GM10847 (cell line): Measurements from ENCODE around the gene UHRF1.

Experiments used
- POLR2A ChIP-seq: IDR thresholded peaks from 2 replicates; pipeline ENCODE4 v1.6.1; 2011; ENCODE audit not compliant: insufficient read length; ENCODE audit errors: extremely low read depth

Gene UHRF1

DNA sequence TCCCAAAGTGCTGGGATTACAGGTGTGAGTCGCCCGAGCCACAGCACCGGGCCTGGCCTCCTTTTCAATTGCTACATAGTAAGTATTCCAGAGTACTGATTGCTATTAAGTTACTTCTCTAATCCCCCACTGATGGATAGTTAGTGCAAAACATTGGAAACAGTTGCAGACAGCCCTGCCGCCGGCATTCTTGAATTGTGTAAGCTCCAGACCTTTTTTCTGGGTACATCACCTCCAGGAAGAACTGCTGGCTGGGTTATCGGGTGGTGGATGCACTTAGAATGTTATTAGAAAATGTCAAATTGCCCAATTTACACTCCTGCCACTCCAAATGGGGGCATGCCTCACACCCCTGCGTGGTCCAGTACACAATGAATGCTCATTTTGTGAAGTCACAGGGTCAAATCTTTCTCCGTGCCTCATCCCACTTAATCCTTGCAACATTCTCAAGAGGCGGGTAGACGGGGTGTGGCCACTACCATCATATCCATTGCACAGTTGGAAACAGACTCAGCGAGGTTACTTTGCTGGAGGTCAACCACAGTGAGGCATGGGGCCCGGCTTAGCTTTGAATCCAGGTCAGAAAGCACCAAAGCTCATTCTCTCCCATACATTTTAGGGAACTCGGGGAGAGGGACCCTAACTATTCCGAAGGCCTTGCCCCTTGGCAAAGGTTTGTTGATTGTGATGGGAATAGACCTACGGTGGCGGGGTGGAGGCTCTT is 58.6 kb downstream of the UHRF1 start:
- no peak for TF ChIP-seq POLR2A

DNA sequence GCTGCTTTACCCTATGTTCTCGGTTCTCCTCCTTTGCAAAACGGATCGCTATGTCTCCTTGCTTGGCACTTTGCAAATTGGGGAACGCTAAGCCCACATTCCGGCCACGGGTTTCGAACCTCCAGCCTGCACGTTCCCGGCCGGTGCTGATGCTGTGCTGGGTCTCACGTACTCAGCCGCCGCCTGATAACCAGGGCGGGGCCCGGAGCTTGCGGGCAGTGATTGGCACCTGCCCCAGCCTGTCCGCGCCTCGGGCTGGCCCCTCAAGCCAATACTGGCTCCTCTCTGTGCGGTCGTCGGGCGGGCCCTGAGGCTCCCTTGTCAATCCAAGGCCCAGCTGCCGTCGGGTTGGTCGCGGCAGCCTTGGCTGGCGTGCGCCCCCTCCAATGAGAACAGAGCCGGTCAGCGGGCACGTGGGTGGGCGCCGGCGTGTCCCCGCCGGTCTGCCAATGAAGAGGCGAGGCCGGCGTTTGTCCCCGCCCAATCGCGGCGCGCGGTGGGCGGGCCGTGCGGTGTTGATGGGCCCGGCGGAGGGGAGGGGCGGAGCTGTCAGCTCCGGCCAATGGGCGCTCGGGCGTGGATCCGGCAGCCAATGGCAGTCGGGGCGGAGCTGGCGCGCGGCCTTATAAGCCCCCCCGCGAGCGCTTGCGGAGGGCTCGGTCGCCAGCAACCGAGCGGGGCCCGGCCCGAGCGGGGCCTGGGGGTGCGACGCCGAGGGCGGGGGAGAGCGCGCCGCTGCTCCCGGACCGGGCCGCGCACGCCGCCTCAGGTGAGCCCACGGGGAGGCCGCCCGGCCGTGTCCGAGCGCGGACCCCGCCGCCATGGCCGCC is 59.4 kb downstream of the UHRF1 start, which contains the start of gene KDM4B:
KDM4B (plus strand) TSS at position 652 of the 830 bp plus-strand sequence. CDS start 63,778 bp downstream, outside the sequence.
- peak; percentile 90 for TF ChIP-seq POLR2A

DNA sequence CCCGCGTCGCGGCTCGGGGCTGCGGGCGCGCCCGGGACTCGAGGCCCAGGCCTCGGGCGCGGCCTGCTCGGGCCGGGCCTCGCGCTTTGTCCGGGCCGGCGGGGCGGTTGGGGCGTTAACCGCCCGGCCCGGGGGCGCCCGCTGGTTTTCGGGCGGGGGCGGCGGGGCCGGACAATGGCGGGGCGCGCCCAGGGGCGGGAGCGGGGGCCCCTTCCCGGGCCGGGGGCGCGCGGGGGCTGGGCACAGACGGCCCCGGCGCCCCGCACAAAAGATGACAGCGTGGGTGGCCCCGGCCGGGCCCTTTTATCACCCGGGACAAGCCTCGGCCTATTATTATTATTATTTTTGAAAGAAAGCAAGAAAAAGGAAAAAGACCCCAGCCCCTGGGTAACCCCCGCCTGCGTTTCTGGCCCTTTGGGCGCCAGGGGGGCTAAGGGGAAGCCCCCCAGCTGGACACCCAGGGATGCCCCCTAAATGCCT is 60.0 kb downstream of the UHRF1 start:
- TF ChIP-seq POLR2A: no peak

DNA sequence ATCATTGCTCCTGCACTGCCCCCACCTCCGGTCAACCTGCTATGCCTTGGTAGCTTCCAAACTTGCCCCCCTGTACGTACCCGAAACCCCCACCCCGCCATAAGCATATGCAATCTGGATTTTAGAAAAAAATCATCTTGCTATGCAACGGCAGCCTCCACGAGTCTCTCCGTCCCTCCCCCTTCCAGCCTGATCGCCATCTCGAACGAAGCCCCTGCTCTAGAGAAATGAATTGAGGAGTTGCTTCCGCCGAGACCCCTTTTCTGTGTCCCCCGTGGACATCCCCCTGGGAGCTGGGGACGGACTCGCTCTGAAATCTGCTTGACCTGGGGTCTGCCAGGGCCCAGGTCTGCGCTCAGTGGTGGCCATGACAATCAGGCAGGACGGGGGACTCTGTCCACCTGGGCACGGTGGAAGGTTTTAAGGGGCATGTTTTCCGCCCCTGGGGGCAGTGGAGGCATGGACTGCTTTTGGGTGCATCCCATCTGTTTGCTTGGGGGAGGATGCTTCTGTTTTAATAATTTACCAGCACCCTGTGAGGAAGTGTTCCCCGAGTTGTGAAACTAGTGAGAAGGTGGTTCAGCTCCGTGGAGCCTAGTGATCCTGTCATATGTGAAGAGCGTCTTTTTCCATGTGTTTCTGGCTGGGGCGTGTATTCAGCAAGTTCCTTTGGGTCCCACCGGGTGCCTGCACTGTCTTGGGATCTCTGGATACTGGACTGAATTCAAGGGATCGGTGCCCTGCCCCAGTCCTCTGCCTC is 60.7 kb downstream of the UHRF1 start:
- TF ChIP-seq POLR2A: no peak

DNA sequence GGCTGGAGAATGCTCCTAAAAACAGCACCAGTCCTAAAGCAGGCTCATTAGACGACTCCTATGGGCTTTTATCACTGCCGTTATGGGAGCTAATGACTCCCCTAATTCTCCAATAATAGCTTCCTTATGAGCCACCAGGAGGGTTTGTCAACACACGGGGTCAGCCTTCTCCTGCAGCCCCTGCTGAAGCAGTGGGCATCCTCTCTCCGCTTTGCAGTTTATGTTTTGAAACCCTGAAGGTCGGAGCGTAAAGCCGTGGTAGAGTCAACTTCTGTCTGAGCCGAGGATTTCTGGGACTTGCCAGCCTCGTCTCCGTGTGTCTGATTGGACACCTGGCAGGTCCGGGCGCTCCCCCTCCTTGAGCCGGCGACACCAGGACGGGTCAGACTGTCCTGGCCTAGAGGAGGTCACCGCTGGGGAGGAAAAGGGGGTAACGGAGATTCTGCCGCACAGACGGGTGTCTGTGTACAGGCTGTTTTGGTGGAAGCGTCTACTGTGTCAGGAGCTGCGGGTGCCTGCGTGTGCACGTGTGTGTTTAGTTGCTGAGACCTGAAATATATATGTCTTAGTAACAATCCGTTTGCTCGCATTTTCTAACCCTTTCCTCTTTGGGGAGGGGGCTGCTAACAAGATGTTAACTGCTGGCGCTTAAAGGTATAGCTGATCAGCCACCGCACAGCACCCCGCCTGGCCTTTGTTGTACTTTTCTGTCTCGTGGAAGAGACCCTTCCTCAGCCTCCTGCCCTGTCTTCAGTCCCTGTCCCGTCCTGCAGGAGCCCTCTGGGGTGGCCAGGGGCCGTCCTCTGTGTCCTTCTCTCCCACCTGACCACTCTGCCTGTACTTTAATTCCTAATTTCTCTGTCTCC is 61.5 kb downstream of the UHRF1 start:
- TF ChIP-seq POLR2A: no peak

DNA sequence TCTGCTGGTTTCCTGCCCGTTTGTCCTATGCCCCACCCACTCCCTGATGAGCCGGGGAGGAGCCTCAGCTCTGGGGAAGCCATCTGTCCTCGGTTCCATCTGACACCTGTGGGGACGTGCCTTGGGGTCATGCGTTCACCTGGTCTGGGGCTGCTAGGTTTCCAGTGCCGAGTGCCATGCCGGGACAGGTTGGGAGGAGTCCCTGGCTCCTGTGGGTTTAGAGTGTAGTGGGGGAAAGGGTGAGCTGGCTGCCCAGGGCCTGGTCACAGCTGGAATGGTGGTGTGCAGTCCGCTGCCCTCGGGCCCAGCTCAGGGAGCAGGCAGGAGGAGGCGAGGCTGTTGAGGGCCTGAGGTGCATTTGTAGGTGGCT is 62.1 kb downstream of the UHRF1 start:
- TF ChIP-seq POLR2A: no peak

DNA sequence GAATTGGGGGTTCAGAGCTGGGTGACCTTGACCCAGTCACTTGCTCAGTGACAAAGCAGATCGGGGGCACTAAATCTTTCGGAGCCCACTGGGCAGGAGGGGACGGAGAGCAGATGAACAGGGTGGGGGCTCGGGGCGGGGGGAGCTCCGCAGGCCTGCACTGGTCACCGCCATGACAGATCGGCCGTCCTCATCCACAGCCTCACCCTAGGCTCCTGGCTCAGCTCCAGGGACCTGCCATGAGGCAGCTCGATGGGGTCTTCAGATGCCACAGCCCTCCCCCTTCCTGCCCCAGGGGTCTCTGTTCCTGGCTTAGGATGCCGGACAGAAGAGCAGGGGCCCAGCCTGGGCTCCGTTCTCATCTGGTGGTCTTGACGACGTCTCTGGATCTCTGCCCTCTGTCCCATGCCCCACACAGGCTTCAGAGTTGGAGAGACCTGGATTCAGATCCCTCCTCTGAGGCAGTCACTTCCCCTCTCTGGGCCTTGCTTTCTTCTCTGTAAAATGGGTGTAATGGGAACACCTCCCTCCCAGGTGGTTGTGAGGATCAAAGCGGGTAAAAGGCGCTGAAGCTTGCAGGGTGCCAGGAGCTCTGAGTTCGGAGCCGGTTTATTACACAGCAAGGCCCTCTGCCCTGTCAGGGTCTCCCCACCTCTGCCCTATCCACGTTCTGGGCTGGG is 62.7 kb downstream of the UHRF1 start:
- no peak for TF ChIP-seq POLR2A

DNA sequence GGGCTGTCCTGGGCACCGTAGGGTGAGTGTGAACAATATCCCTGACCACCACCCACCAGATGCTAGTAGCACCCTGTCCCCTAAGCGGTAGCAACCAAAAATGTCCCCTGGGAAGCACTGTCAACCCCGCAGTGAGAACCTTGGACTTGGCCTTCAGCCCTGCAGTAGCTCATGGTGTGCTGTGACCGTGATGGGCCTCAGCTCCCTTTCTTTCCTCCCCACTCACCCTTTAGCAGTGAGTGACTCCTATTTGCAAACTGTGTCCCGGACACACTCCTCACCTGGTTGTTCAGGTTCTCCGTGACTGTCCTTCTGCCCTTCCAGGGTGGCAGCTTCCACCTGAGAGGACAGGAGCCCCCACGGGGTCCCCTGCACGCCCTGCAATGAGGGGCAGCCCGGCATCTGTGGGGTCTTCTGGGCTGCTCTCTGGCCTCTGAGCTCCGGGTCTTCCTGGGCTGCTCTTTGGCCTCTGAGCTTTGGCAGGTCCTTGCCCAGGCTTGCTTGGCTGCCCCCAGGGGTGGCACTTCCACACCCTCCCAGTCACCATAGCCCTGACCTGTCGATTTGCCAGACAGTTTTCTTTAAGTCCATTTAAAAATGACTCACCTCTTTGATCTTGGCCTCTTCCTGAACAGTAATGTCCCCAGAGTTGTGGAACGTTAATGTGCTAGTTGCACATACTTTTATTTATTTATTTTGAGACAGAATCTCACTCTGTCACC is 63.4 kb downstream of the UHRF1 start:
- TF ChIP-seq POLR2A: no peak

DNA sequence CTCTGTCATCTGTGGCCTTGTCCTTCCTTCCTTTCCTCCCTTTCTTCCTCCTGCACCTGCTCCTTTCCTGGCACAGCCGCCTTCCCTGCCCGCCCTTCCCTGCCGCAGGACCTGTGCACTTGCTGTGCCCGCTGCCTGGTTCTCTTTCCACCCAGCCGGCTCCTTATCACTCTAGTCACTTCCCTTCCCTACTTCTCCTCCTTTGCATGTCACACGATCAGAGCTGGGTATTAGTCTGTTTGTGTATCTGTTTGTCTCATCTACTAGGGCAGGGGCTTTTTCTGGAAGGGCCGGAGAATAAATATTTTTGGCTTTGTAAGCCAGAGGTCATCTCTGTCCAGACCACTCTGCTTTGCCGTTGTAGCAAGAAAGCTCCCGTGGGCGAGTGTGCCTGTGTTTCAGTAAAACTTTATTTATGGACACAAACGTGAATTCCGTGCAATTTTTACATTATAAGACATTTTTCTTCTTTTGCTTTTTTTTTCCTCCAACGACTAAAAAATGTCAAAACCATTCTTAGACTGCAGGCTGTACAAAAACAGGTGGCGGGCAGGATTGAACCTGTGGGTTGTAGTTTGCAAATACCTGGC is 65.7 kb downstream of the UHRF1 start:
- no peak for TF ChIP-seq POLR2A

DNA sequence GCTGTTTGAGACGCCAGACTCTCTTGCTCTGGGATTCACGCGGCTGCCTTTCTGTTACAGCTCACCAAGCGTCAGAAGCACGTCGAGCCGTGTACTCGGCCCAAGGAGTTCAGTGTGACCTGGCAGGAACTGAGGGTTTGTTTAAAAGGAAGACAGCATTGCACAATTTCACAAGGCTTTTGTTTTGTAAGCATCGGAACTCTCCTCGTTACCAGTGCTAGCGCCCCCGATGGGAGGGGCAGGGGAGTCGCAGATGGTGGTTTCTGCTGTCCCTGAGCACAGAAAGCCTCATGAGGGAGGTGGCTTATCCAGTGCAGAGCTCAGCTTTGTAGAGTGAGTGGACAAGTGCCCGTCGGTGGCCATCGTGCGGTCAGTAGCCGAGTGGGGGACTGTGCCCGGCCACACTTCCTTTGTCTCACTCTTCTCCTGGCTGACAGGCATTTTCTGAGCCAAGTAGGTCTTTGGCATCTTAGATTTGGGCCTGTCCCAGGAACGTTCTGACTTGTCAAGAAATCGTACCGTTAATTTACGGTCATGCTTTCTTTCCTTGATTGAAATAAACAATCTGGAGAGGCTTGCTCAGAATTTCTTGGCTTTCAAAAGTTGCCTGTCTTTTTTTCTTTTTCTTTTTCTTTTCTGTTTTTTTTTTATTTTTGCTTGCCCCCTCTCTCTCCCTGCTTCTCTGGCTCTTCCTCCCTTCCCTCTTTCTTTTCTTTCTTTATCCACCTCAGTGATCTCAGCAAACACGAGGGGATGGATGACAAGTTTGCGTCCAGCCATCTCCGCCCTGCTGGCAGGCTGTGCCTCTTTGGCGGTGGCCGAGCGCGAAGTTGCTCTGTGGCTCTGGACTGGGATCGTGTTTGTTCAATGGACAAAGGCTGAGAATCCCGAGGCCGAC is 67.3 kb downstream of the UHRF1 start:
- TF ChIP-seq POLR2A: no peak

DNA sequence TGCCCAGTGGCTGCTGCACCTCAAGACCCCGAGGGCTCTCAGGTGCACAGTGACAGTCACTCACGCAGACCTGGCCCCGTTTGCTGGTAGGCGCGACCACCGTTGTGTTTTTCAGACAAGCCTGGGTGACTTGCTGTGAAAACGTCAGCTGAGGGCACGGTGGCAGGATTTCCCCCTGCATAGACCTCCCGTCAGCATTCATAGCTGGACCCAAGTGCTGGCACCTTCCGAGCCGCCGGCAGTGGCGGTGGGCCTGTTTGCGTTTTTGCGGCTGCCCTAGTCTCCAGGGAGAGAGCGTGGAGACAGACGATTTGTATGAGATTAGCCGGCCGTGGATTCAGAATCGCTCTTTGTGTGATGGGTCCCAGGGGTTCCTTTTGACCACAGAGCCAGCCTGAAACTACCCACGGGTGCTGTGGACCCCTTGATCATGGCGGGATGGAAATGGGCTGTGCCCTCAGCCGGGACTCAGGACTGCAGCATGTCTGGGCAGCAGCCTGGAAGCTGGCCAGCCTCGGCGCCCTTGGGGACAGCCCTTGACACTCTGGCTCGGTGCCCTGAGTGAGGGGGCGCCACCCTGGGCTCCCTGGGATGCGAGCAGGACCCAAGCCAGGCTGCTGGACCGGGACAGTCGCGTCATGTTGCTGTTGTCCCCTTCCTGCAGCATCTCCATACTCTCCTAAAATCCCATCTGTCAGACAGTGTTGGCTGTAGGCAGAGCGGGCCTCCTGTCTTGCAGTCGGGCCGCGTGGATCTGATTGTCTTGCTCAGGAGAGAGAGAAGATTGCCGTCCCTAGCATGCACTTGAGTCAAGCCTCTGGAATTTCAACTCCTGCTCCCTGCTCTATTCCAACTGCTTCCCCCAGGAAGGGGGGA is 68.2 kb downstream of the UHRF1 start:
- no peak for TF ChIP-seq POLR2A
